Testis (tissue), 3 donors: ENCODE measurements around the gene FYB1. TPM values are rescaled to one million over a fixed set of nuclear protein-coding genes. Genes with fewer than 3 reads are reported as not detected.

ENCODE experiments used
- DNase-seq: peaks from one replicate; pipeline ENCODE4 v3.0.0-alpha.2; 2019
- H3K27ac ChIP-seq, 2 donors: fragments of 200-600 bp; sonication (generic); one replicate each; pipeline ENCODE4 v1.5.1; 2019
- H3K27me3 ChIP-seq: fragments of 200-600 bp; sonication (generic); one replicate; pipeline ENCODE4 v1.5.1; 2019
- H3K36me3 ChIP-seq: fragments of 200-600 bp; sonication (generic); one replicate; pipeline ENCODE4 v1.5.1; 2017; ENCODE audit warnings: low read depth; ENCODE audit errors: missing control alignments
- H3K4me1 ChIP-seq: fragments of 200-600 bp; sonication (generic); one replicate; pipeline ENCODE4 v1.5.1; 2019
- H3K4me3 ChIP-seq, 2 donors: fragments of 200-600 bp; sonication (generic); one replicate each; pipeline ENCODE4 v1.5.1; 2017 to 2019
- H3K9me3 ChIP-seq: fragments of 200-600 bp; sonication (generic); one replicate; pipeline ENCODE4 v1.5.1; 2017
- CTCF ChIP-seq, 3 experiments: fragments of 450-650 bp in 2 of 3; fragments of 200-600 bp in 1 of 3; sonication (generic) in 1 of 3; IDR thresholded peaks; one replicate each; pipeline ENCODE4 v1.5.1; 2016 to 2019; ENCODE audit warnings: antibody characterized with exemption in 3 of 3, mild to moderate bottlenecking in 2 of 3, moderate library complexity in 1 of 3
- POLR2A ChIP-seq: fragments of 450-650 bp; IDR thresholded peaks from one replicate; pipeline ENCODE4 v1.6.1; 2017; ENCODE audit warnings: antibody characterized with exemption, mild to moderate bottlenecking, moderate library complexity
- WGBS, 2 donors: methylation state at CpG; one replicate each; pipeline ENCODE4 v1.1.5; 2018; 5-methylcytosine and 5-hydroxymethylcytosine counted together
- intact Hi-C: fragments of 100-400 bp; cut with DNase I; formaldehyde crosslinking; loops from one replicate; pipeline ENCODE4 v1.15.1; 2023; ENCODE audit warnings: low total_unique reads
- polyA plus RNA-seq: library from polyadenylated mRNA; stranded (reverse); fragments of 350-450 nt; fragmentation: Illumina TruSeq; extraction: RNeasy Lipid Tissue Mini Kit (QIAGEN cat#74804); gene quantifications from one replicate; pipeline ENCODE4 v1.2.3, GENCODE V29; 2014; ENCODE audit warnings: low read depth, low replicate concordance; ENCODE audit not compliant: insufficient read depth
- total RNA-seq, 2 donors: library from RNA; depleted of rRNA; stranded (reverse); fragments of >200 nt; gene quantifications; one replicate each; pipeline ENCODE4 v1.2.3, GENCODE V29; 2016

FYB1 gene
- total and polyA plus RNA-seq, 3 donors from 2014 or later = 2.5 to 8.6 (median 6.0) TPM

DNA sequence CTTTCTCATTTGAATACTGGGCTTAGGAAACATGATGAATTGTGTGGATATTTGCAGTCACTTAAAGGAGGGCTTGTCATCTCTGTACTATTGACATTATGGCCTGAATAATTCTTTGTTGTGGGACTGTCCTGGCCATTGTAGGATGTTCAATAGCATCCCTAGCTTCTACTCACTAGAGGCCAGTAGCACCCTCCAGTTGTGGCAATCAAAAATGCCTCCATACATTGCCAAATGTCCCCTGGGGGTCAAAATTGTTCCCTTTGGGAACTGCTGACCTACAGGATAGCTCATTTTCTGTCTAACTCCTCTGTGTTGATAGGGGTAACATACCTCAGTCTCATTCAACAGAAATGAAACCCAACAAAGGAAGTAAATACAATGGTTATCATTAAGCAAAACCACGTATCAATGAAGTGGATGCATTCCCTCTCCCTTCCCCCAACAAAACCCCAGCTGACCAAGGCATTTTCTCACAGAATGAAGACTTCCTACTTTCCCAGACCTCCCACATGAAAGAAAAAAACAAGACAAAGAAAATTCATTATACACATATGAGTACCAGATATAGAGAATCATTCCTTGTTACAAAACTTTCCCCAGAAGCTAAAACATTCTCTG, 18.1 kb downstream of the FYB1 start:
- no peak overlapping the region for H3K27ac ChIP-seq
- TF ChIP-seq CTCF (IDR thresholded peaks at IDR 0.05) = no peak
- no peak for TF ChIP-seq POLR2A
- 63 to 90% methylated on average over 1 of the region's 1 CpG for WGBS, 2 donors
- no peaks in the 10 kb centered on the region for H3K27me3 ChIP-seq
- intact Hi-C loops = no loop called here
- H3K36me3 ChIP-seq = no peaks in the 10 kb centered on the region
- H3K9me3 ChIP-seq = no peaks in the 10 kb centered on the region
- H3K4me1 ChIP-seq = no peaks in the 10 kb centered on the region
- no peak overlapping the region for H3K4me3 ChIP-seq
- no peak for DNase-seq

- no peaks in the 10 kb centered on the region for H3K36me3 ChIP-seq
- TF ChIP-seq CTCF (IDR thresholded peaks at IDR 0.05) (no peak), POLR2A (no peak)
- no peaks in the 10 kb centered on the region for H3K27me3 ChIP-seq
- WGBS, 2 donors = 93 to 95% methylated on average over 4 of the region's 4 CpGs
- no peak overlapping the region for H3K27ac ChIP-seq
- H3K4me1 ChIP-seq = no peaks in the 10 kb centered on the region
- H3K4me3 ChIP-seq = no peak overlapping the region
- no peak for DNase-seq
- intact Hi-C loops = no loop called here
- no peaks in the 10 kb centered on the region for H3K9me3 ChIP-seq
Measured at GRCh38 chr5:39200081-39200480, 19.3 kb downstream of the FYB1 start.

DNA sequence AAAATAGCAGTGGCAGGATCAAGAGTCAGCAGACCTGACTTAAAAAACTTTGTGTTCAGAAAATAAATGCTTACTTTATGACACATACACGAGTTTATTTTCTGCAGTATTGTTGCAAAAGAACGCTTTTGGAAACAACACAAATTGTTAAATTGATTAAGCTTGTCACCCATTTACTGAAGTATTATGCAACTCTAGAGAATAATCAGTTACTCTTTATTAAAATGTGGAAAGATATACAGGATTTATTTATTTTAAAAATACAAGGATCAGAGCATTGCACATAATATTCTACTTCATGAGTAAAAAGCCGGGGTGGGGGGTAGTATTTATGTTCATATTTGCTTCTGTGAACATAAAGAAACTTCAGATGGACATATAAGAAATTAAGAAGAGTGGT, 20.0 kb downstream of the FYB1 start:
- no peak overlapping the region for H3K4me3 ChIP-seq
- H3K4me1 ChIP-seq = no peaks in the 10 kb centered on the region
- H3K27me3 ChIP-seq = no peaks in the 10 kb centered on the region
- no peaks in the 10 kb centered on the region for H3K36me3 ChIP-seq
- intact Hi-C loops = no loop called here
- H3K9me3 ChIP-seq = no peaks in the 10 kb centered on the region
- 86 to 90% methylated on average over 3 of the region's 3 CpGs for WGBS, 2 donors
- TF ChIP-seq POLR2A = no peak
- TF ChIP-seq CTCF (IDR thresholded peaks at IDR 0.05) = no peak
- DNase-seq = no peak
- H3K27ac ChIP-seq = no peak overlapping the region

- Histone ChIP-seq H3K36me3 (no peaks in the 10 kb centered on the region), H3K27me3 (no peaks in the 10 kb centered on the region), H3K27ac (no peak overlapping the region), H3K4me1 (no peaks in the 10 kb centered on the region), H3K9me3 (no peaks in the 10 kb centered on the region), H3K4me3 (no peak overlapping the region)
- TF ChIP-seq POLR2A (no peak), CTCF (IDR thresholded peaks at IDR 0.05) (no peak)
- no peak for DNase-seq
- intact Hi-C loops = no loop called here
- 87 to 88% methylated on average over 5 of the region's 5 CpGs for WGBS, 2 donors
Measured at GRCh38 chr5:39198127-39198526, 21.2 kb downstream of the FYB1 start.

DNA sequence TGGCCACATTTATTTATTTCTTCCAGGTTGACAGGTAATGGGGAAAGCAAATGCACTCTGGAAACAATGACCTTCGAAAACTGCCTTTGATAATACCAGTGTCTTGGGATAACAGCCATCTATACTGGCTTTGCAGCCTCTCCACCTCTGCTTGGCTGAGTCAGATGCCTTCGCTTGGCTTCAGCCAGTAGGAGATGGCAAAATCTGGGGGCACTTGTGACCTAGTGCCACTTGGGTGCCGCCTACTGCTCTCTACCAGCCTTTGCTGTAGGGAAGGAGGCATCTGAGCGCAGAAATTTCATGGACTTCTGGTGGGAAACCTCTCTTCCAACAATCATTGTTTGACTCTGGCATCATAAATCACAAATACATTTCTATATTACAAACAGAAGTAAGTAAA, 21.8 kb downstream of the FYB1 start:
- WGBS, 2 donors = 100% methylated on average over 4 of the region's 4 CpGs
- H3K9me3 ChIP-seq = no peaks in the 10 kb centered on the region
- H3K27me3 ChIP-seq = no peaks in the 10 kb centered on the region
- H3K36me3 ChIP-seq = no peaks in the 10 kb centered on the region
- DNase-seq = no peak
- H3K4me1 ChIP-seq = no peaks in the 10 kb centered on the region
- H3K27ac ChIP-seq = no peak overlapping the region
- intact Hi-C loops = no loop called here
- H3K4me3 ChIP-seq = no peak overlapping the region
- no peak for TF ChIP-seq POLR2A
- TF ChIP-seq CTCF (IDR thresholded peaks at IDR 0.05) = no peak
